Pons (tissue), 1 donor: ENCODE results near the gene CAMSAP3.
A peak's percentile ranks its signal among the peaks of the same experiment; 100 is the strongest.

ENCODE experiments used
- DNase-seq: peaks from one replicate; pipeline ENCODE4 v3.0.0-alpha.2; 2016; ENCODE audit warnings: low spot score

The CAMSAP3 gene, protein sequence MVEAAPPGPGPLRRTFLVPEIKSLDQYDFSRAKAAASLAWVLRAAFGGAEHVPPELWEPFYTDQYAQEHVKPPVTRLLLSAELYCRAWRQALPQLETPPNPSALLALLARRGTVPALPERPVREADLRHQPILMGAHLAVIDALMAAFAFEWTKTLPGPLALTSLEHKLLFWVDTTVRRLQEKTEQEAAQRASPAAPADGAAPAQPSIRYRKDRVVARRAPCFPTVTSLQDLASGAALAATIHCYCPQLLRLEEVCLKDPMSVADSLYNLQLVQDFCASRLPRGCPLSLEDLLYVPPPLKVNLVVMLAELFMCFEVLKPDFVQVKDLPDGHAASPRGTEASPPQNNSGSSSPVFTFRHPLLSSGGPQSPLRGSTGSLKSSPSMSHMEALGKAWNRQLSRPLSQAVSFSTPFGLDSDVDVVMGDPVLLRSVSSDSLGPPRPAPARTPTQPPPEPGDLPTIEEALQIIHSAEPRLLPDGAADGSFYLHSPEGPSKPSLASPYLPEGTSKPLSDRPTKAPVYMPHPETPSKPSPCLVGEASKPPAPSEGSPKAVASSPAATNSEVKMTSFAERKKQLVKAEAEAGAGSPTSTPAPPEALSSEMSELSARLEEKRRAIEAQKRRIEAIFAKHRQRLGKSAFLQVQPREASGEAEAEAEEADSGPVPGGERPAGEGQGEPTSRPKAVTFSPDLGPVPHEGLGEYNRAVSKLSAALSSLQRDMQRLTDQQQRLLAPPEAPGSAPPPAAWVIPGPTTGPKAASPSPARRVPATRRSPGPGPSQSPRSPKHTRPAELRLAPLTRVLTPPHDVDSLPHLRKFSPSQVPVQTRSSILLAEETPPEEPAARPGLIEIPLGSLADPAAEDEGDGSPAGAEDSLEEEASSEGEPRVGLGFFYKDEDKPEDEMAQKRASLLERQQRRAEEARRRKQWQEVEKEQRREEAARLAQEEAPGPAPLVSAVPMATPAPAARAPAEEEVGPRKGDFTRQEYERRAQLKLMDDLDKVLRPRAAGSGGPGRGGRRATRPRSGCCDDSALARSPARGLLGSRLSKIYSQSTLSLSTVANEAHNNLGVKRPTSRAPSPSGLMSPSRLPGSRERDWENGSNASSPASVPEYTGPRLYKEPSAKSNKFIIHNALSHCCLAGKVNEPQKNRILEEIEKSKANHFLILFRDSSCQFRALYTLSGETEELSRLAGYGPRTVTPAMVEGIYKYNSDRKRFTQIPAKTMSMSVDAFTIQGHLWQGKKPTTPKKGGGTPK

DNA sequence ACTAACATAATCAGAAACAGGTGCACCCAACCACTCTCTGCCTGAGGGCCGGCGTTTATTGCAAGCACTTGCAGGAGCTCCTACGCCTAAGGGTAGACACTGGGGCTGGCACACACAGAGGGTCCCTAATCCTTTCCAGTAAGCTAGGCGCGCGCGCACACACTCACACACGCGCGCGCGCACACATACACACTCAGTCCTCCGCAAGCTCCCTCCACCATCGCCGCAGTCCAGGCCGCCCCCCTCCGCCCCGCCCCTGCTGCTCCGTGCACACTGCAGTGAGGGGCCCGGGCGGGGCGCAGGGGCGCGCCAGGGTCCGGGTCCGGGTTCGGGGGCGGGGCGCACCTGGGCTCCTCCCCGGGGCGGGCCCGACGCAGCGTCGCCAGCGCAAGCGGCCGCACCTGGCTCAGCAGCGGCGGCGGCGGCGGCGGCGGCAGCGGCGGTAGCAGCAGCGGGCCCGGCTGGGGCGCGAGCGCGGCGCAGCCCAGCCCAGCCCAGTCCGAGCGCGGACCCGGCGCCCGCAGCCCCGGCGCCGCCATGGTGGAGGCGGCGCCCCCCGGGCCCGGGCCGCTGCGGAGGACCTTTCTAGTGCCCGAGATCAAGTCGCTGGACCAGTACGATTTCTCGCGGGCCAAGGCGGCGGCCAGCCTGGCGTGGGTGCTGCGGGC is at the start of gene CAMSAP3:
CAMSAP3 (plus strand) TSS at position 398 of the 668 bp plus-strand sequence; CDS start at position 538, 140 bp downstream.
- no peak for DNase-seq

DNA sequence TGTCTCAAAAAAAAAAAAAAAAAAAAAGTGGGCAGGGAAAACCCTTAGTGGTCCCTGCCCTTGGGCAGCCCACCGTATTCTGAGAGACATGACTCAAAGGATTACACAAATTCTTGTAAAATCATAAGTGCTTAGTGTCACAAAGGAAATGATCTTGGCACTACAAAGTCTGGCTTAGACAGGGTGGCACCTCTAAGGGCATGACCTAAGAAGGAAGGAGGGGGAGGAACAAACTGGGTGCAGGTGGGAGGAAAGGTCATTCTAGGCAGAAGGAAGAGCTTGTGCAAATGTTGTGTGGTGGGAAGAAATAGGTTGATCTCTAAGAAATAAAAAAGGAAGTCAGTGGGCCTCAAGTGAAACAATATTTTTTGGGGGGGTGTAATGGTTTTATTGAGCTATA is 49.8 kb upstream of the CAMSAP3 start:
- DNase-seq: no peak

DNA sequence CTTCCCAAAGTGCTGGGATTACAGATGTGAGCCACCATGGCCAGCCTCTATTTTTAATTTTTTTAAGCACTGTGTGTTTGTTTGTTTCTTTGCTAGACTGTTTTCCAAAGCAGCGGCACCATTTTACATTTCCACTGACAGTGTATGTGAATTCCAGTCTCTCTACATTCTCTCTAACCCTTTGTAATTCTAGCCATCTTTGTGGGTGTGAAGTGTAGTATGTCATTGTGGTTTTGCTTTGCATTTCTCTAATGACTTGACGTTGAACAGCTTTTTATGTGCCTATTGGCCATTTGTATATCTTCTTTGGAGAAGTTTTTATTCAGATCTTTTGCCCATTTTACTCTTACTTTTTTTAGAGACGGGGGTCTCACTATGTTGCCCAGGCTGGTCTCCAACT is 48.5 kb upstream of the CAMSAP3 start:
- DNase-seq: no peak

DNA sequence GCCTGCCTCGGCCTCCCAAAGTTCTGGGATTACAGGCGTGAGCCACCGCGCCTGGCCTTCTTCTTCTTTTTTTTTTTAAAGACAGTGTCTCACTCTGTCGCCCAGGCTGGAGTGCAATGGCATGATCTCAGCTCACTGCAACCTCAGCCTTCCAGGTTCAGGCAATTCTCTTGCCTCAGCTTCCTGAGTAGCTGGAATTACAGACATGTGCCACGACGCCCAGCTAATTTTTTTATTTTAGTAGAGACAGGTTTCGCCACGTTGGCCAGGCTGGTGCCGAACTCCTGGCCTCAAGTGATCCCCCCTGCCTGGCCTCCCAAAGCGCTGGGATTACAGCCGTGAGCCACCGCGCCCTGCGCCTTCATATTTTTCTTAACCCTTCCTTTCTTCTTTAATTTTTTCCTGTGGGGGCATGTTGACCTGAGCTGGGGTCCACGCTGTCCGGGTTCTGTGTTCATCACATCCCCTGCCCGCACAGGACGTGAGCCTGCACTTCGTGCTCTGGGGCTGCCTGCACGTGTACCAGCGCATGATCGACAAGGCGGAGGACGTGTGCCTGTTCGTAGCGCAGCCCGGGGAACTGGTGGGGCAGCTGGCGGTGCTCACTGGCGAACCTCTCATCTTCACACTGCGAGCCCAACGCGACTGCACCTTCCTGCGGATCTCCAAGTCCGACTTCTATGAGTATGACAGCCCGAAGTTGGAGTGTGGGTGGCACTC is 46.1 kb upstream of the CAMSAP3 start:
- DNase-seq: no peak

DNA sequence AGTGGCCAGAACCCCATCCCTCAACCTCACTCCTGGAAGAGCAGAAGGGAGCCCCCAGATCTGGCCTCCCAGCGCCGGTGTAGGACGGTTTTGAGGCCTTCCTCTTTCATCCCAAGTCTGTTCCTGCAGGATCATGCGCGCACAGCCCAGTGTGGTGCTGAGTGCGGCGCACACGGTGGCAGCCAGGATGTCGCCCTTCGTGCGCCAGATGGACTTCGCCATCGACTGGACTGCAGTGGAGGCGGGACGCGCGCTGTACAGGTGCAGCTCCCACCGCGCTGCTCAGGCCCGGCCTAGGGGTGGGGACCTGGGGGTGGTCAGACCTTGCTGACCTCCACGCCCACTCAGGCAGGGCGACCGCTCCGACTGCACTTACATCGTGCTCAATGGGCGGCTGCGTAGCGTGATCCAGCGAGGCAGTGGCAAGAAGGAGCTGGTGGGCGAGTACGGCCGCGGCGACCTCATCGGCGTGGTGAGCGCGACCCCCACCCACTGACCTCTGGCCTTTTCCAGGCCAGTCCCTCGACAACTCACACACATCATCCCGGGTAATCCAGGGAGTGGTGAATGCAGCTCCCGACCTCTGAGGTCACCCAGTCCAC is 45.4 kb upstream of the CAMSAP3 start:
- no peak for DNase-seq

DNA sequence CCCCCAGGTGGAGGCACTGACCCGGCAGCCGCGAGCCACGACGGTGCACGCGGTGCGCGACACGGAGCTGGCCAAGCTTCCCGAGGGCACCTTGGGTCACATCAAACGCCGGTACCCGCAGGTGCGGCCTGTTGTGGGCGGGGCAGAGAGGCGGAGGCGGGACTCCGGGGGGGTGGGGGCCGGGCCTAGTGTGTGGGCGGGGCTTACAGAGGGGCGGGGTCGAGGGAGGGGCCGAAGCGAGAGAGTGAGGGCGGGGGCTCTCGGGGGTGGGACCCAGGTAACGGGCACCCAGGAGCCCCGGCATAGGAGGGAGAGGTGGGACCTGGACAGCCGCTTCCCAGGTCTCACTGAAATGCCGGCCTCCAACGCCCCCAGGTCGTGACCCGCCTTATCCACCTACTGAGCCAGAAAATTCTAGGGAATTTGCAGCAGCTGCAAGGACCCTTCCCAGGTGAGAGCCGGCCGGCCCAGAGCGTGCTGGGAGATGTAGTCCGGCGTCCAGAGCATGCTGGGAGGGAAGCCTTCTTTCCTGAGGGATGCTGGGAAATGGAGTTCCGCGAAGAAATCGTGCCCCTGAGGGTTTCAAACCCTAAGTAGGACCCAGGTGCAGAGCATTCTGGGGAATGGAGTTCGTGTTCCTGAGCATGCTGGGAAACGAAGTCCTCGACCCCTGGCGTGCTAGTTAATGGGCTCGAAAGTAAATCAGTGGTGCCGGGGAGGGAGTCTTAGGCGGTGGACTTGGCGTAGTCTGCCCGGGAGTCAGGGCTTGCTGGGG is 44.5 kb upstream of the CAMSAP3 start:
- DNase-seq: peak; percentile 45

DNA sequence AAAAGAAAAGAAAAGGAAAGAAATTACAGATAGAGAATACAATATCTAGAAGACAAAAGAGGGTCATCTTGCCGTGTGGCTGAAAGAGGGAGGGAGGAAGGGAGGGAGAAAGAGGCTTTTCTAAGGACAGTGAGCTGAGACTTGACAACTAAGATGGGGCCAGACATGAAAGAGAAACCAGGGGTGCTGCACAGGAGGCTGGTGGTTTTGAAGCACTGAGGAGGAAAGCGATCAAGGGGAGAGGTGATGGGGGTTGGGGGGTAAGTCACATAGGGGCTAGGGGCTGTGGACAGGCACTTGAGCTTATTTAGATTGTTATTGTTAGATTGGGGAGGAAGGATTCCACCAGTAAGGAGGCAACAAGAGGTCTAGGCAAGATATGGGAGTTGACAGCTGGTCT is 42.9 kb upstream of the CAMSAP3 start:
- DNase-seq: no peak

DNA sequence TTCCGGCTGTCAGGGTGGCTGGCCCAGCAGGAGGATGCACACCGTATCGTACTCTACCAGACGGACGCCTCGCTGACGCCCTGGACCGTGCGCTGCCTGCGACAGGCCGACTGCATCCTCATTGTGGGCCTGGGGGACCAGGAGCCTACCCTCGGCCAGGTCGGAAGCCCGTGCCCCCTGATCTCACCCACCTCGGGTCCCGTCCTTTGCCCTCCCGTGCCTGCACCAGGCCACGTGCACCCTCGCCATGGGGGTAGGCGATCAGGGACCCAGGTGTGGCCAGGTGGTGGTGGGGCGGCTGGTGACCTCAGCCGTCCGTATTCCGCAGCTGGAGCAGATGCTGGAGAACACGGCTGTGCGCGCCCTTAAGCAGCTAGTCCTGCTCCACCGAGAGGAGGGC is 41.1 kb upstream of the CAMSAP3 start:
- DNase-seq: no peak

DNA sequence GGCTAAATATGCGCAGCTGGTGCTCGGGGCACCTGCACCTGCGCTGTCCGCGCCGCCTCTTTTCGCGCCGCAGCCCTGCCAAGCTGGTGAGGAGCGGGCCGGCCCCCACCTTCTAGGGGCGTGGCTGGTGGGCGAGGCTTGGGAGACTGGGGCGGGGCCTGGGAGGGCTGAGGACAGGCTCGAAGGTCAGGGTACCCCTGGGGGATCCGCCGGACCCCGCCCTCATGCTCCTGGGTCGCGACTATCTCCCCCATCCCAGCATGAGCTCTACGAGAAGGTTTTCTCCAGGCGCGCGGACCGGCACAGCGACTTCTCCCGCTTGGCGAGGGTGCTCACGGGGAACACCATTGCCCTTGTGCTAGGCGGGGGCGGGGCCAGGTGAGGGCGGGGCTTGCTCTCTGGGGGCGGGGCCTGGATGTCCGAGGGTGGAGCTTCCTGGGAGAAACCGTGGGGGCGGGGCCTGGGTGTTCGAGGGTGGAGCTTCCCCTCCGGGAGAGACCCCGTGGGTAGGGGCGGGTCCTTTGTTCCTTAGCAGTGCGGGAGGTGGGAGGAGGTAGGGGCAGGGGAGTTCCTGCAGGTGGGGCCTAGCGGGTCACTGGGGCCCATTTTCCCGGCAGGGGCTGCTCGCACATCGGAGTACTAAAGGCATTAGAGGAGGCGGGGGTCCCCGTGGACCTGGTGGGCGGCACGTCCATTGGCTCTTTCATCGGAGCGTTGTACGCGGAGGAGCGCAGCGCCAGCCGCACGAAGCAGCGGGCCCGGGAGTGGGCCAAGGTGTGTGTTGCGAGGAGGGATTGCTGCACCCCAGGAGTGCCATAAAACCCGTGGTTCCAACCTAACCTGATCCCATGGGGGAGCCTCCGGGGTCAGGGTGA is 40.4 kb upstream of the CAMSAP3 start:
- no peak for DNase-seq

DNA sequence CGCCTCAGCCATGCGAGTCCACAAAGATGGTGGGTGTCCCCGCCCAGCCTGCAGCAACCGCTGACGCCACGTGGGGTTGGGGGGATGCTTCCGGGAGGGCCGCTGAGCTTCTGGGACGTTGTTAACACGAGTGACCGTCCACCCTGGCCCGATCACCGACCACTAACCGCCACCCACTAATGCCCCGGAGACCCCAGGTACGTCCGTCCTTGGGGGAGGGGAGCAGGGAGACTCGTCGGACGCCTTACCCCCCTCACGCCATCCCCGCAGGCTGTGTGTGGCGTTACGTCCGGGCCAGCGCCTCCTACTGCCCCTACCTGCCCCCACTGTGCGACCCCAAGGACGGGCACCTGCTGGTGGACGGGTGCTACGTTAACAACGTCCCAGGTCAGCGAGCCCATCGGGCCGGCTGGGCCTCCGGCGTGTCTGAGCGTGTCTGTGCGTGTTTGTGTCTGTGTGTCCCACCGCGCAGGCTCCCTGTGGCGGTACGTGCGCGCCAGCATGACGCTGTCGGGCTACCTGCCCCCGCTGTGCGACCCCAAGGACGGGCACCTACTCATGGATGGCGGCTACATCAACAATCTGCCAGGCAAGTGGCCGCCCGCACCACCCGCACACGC is 38.9 kb upstream of the CAMSAP3 start:
- no peak for DNase-seq

DNA sequence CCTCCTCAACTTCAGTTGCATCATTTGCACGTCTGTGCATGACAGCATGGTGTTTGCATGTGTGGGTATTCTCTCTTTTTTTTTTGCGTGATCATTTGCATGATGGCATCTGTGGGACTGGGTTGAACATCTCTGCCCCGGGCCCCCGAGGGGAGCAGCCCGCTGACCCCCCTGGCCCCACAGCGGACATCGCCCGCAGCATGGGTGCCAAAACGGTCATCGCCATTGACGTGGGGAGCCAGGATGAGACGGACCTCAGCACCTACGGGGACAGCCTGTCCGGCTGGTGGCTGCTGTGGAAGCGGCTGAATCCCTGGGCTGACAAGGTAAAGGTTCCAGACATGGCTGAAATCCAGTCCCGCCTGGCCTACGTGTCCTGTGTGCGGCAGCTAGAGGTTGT is 37.0 kb upstream of the CAMSAP3 start:
- no peak for DNase-seq

DNA sequence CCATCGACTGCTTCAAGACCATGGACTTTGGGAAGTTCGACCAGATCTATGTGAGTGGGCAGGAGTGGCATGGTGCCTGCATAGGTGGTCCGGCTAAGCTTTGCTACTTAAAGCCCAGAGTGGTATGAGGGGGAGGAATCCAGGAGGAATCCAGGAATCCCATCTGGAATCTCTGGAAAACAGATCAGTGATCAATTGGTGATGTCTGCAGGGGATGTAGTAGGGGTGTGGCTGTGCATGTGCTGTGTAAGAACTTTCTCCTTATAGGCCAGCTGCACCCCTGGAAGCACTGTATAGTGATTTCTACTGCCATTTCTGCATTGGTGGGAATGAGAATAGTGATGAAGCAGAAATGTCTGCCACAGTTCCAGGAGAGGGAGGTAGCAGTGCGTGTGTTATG is 36.6 kb upstream of the CAMSAP3 start:
- DNase-seq: no peak

DNA sequence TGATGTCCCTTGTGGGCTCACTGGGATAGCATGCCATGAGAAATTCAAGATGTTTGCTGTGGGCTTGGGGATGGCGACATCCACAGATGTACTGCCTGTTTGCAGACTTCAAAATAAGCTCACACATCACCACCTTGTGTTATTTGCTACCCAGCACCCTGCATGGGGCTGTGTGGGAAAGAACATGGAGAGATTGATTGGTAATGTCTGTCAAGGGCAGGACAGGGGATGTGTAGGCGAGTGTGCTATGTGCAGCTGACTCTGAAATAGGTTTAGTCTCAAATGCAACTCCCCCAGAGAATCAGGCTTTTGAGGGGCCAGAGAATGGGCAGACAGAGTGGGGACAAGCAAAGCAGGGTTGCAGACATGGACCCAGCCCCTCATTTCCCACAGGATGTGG is 35.4 kb upstream of the CAMSAP3 start:
- DNase-seq: no peak

DNA sequence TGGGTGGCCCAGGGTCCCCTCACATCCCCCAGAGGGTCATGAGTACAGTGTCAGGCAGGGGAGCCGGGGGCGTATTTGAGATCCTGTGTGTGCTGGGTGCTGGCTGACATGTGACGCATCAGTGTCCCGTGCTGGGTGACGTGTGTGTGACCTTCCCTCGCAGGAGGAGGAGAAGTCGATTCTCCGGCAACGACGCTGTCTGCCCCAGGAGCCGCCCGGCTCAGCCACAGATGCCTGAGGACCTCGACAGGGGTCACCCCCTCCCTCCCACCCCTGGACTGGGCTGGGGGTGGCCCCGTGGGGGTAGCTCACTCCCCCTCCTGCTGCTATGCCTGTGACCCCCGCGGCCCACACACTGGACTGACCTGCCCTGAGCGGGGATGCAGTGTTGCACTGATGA is 34.3 kb upstream of the CAMSAP3 start:
- DNase-seq: no peak

DNA sequence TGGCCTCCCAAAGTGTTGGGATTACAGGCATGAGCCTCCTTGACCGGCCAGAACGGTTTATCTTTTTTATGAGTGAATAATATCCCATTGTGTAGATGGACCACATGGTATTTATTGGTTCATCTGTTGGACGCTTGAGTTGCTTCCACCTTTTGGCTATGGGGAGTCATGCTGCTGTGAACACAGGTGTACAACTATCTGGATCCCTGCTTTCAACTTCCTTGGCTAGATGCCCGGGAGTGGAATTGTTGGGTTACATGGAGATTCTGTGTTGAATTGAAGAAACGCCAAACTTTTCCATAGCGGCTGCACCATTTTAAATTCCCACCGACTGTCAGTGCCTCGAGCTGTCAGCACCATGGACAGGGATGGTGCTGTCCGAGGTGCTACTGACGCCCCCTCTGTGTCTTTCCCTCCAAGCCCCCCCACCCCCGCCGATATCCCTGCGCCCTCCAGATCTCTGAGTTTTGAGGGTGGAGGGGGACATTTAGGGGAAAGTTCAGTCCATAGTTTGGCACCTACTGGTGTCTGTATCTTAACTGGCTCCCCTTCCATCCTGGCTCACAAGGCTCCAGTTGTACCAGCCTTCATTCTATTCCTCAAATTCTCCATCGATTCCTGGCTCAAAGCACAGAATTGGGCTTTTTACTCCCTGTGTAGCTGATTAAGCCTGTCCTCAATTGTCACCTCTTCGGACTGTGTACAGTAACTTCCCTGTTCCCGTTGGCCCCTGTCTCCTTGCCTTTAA is 32.8 kb upstream of the CAMSAP3 start:
- DNase-seq: no peak

DNA sequence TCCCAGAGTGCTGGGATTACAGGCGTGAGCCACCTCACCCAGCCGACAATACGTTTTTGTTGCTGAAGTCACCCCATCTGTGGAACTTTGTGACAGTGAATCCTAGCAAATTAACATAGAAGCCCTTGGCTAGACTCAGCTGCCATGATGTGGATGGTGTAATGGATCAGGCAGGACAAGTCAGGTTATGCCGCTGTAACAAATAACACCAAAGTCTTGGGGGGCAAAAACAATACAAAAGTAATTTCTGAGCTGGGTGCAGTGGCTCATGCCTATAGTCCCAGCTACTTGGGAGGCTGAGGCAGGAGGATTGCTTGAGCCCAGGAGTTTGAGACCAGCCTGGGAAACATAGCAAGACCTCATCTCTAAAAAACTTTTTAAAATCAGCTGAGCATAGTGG is 30.8 kb upstream of the CAMSAP3 start:
- DNase-seq: no peak

DNA sequence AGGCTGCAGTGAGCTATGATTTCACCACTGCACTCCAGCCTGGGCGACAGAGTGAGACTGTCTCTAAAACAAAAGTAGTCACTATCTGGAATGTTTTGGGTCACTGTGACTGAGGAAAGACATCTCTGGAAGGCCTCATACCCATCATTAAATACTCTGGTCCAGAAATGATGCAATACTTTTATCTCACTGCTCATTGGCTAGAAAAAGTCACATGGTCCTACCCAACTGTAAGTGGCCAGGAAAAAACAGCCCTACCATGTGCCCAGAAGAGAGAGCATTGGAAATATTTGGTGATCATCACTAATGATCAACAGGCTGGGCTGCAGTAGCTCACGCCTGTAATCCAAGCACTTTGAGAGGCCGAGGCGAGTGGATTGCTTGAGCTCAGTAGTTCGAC is 30.3 kb upstream of the CAMSAP3 start:
- no peak for DNase-seq

DNA sequence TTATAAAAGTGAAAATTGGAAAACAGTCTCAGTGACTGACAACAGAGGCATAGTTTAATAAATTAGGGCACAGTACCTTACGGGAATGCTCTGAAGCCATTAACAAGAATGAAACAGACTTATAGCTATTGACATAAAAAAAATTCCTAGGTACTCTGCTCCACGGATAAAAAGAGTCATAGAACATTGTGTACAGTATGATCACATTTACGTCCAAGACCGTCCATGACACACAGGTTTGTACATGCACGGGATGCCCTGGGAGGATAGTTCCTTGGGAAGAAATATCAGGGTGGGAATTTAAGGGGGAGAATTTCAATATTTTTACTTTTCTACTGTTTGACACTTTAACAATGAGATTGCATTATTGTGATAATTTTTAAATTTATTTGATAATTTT is 24.9 kb upstream of the CAMSAP3 start:
- no peak for DNase-seq
